T-cell (primary cell): ENCODE data around the gene UBTD1. TPM values are rescaled to one million over a fixed set of nuclear protein-coding genes. Genes with fewer than 3 reads are reported as not detected.

ENCODE experiments used
- ATAC-seq, 4 experiments: fragments of 200-7000 bp in 3 of 4; fragments of 150-1000 bp in 1 of 4; cut with Tn5 transposase; replicated peaks in 1 of 4; 1 replicate in 3 of 4; 2 replicates in 1 of 4; pipeline ENCODE4 v1.10.0; 2021; ENCODE audit warnings: moderate library complexity in 3 of 4, mild to moderate bottlenecking in 2 of 4, moderate number of reproducible peaks in 1 of 4
- CTCF ChIA-PET, 2 donors: fragments of 300-600 bp; sonication (Branson Sonifier 250); formaldehyde crosslinking; loops; one replicate each; lab custom pipeline; 2022; ENCODE audit warnings: antibody characterized with exemption in 2 of 2; lab: Charles Lee
- POLR2A ChIA-PET, 2 donors: fragments of 300-600 bp; sonication (Branson Sonifier 250); formaldehyde crosslinking; loops; one replicate each; lab custom pipeline; 2022; ENCODE audit warnings: antibody characterized with exemption in 2 of 2; lab: Charles Lee
- DNase-seq, 35 experiments: peaks; one replicate each; pipeline versions ENCODE4 v3.0.0 to v3.0.0-alpha.2; 2013 to 2023
- H3K27ac ChIP-seq: one replicate; pipeline ENCODE4 v1.5.1; 2013; ENCODE audit warnings: low read length
- H3K27me3 ChIP-seq, 2 experiments: replicated peaks in 1 of 2; 1 replicate in 1 of 2; 2 replicates in 1 of 2; pipeline versions ENCODE4 v1.6.1 to v1.7.0; 2013; ENCODE audit warnings: low read length in 1 of 2, mixed read lengths in 1 of 2; ENCODE audit not compliant: control insufficient read depth in 2 of 2, insufficient read depth in 2 of 2; ENCODE audit errors: extremely low read depth in 1 of 2
- H3K36me3 ChIP-seq, 2 donors: 1 replicate in 1 of 2; 2 replicates in 1 of 2; pipeline versions ENCODE4 v1.6.1 to v1.7.0; 2013; ENCODE audit warnings: low read length in 1 of 2; ENCODE audit not compliant: control insufficient read depth in 2 of 2, insufficient read depth in 1 of 2; ENCODE audit errors: extremely low read depth in 1 of 2
- H3K4me1 ChIP-seq, 2 experiments: 1 replicate in 1 of 2; 2 replicates in 1 of 2; pipeline versions ENCODE4 v1.6.1 to v1.7.0; 2013; ENCODE audit warnings: low read length in 2 of 2, mixed read lengths in 1 of 2; ENCODE audit not compliant: insufficient read depth in 2 of 2, control insufficient read depth in 1 of 2; ENCODE audit errors: extremely low read depth in 1 of 2
- H3K4me3 ChIP-seq, 2 donors: 1 replicate in 1 of 2; 2 replicates in 1 of 2; pipeline versions ENCODE4 v1.5.1 to v1.7.0; 2013; ENCODE audit warnings: mild to moderate bottlenecking in 2 of 2, low read length in 1 of 2, moderate library complexity in 1 of 2; ENCODE audit not compliant: control insufficient read depth in 1 of 2; ENCODE audit errors: extremely low read depth in 1 of 2
- H3K9me3 ChIP-seq: 2 replicates; pipeline ENCODE4 v1.7.0; 2013
- H3K27ac Mint-ChIP-seq, 2 donors: one replicate each; pipeline ENCODE4 v1.8.0; 2020 to 2021; ENCODE audit warnings: mild to moderate bottlenecking in 2 of 2, mixed read lengths in 2 of 2
- H3K27me3 Mint-ChIP-seq, 2 donors: one replicate each; pipeline ENCODE4 v1.8.0; 2021 to 2022; ENCODE audit warnings: mixed read lengths in 2 of 2
- H3K36me3 Mint-ChIP-seq: one replicate; pipeline ENCODE4 v1.8.0; 2021; ENCODE audit warnings: mixed read lengths
- H3K4me1 Mint-ChIP-seq, 3 donors: one replicate each; pipeline ENCODE4 v1.8.0; 2020 to 2022; ENCODE audit warnings: mixed read lengths in 3 of 3, mild to moderate bottlenecking in 1 of 3
- H3K4me3 Mint-ChIP-seq, 3 donors: one replicate each; pipeline ENCODE4 v1.8.0; 2020 to 2022; ENCODE audit warnings: mild to moderate bottlenecking in 3 of 3, mixed read lengths in 3 of 3, moderate library complexity in 3 of 3
- H3K9me3 Mint-ChIP-seq, 3 donors: one replicate each; pipeline ENCODE4 v1.8.0; 2020 to 2022; ENCODE audit warnings: mixed read lengths in 3 of 3
- WGBS: methylation state at CpG from one replicate; pipeline ENCODE4 v1.1.5; 2013; ENCODE audit warnings: missing lambda C conversion rate; ENCODE audit not compliant: insufficient coverage; 5-methylcytosine and 5-hydroxymethylcytosine counted together
- total RNA-seq, 35 experiments: library from RNA in 6 of 35; stranded (reverse) in 6 of 35; fragments of 120-200 nt in 1 of 35; gene quantifications; one replicate each; pipeline versions ENCODE4 v1.2.1 to v1.2.4 and lab custom pipeline; 2013 to 2026

UBTD1 gene
- total RNA-seq, 5 donors from 2014 or later (not counting 1 experiment from before 2014, with no cell fraction given) = 1.0 to 2.4 (median 1.9) TPM

DNA sequence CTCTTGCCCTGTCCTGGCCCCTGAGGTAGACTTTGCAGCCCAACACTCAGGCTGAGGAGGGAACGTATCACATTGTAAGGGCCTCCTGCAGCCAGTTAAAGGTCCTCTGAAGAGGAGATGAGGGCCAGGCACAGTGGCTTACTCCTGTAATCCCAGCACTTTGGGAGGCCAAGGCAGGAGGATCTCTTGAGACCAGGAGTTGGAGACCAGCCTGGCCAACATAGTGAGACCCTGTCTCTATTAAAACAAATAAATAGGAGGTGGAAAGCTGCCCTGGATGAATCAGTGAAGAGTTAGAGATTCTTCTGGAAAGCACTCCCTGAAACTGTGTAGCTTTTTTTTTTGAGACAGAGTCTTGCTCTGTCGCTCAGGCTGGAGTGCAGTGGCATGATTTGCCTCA lies 88.5 kb downstream of the UBTD1 start:
- H3K27me3 Mint-ChIP-seq = no peaks in the 10 kb centered on the region
- 80% methylated on average over 1 of the region's 2 CpGs for WGBS
- H3K36me3 Mint-ChIP-seq = no peaks in the 10 kb centered on the region
- H3K36me3 ChIP-seq = no peaks in the 10 kb centered on the region
- ATAC-seq = no peak
- POLR2A ChIA-PET = no interaction called here
- H3K4me3 ChIP-seq = no peak overlapping the region
- DNase-seq = no peak
- H3K27me3 ChIP-seq = peaks cover 0 to 8% of the 10 kb centered on the region in 2 experiments
- H3K9me3 ChIP-seq = no peaks in the 10 kb centered on the region
- no peak overlapping the region for H3K27ac ChIP-seq
- peaks cover 0 to 5% (median 0%) of the 10 kb centered on the region in 3 donors for H3K4me1 Mint-ChIP-seq
- H3K4me1 ChIP-seq = peaks cover 0 to 12% of the 10 kb centered on the region in 2 experiments
- H3K9me3 Mint-ChIP-seq = no peaks in the 10 kb centered on the region
- no peak overlapping the region for H3K27ac Mint-ChIP-seq
- CTCF ChIA-PET = no interaction called here
- H3K4me3 Mint-ChIP-seq = no peak overlapping the region

DNA sequence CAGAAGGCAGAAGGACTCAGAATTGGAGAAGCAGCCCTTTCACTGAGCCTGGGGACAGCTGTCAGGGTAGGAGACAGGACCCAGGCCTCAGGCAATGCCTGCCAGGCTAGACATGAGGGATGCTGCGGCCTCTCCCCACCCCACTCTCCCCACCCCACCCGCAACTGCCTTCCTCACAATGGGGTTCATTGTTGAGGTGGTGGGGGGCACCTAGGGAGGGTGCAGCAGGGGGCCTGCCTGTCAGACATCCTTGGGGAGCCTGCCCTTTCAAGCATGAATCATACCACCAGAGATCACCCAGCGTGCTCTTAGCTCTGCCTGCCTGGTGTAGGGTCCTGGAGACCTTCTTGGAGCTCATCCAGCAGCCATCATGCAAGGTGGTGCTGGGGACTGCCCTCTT lies 90.8 kb downstream of the UBTD1 start, which contains the start of gene C10orf62:
TSS of gene C10orf62 (plus strand) at position 243 of the 400 bp plus-strand sequence. CDS start 177 bp downstream, outside the sequence.
- H3K27ac ChIP-seq = no peak within 1 kb of the TSS
- ATAC-seq (no peak), DNase-seq (no peak)
- H3K9me3 ChIP-seq = no peaks in the 10 kb centered on the region
- ChIA-PET POLR2A (no interaction called here), CTCF (no interaction called here)
- Mint-ChIP-seq H3K27me3 (no peaks in the 10 kb centered on the region), H3K4me1 (peaks cover 0 to 5% (median 0%) of the 10 kb centered on the region in 3 donors), H3K27ac (no peak within 1 kb of the TSS), H3K9me3 (no peaks in the 10 kb centered on the region), H3K4me3 (no peak within 1 kb of the TSS), H3K36me3 (no peaks in the 10 kb centered on the region)
- WGBS = no CpG with 5 or more reads among the region's 3 CpGs
- H3K4me3 ChIP-seq = no peak within 1 kb of the TSS
- peaks cover 0 to 12% of the 10 kb centered on the region in 2 experiments for H3K4me1 ChIP-seq
- peaks cover 0 to 3% of the 10 kb centered on the region in 2 experiments for H3K27me3 ChIP-seq
- no peaks in the 10 kb centered on the region for H3K36me3 ChIP-seq

DNA sequence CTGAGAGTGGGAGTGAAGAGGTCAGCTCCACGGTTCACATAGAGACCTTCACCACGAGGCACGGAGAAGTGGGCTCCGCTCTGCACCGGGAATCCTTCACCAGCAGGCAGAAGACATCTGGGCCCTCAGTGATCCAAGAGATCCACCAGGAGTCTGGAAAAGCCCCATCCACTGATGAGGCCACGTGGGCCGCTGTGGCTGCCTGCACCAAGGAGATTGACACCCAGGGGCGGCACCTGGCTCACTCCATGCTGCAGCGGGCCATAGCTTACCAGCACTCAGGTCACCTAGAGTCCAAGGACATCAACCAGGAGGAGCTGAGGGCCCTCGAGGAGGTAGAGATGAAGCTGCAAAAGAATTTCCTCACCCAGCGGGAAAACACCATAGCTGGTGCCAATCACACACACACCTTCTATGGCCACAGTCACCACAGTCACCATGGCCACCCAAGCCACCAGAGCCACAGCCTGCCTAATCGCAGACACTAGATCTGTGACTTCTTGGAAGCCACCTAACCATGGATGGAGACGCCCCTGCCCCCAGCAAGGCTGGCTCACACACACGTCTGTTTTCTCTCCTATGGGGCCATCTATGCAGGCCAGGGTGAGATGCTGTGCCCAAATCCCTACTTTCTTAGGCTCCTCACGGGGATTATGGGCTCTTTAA lies 91.5 kb downstream of the UBTD1 start:
- H3K9me3 ChIP-seq = no peaks in the 10 kb centered on the region
- peaks cover 0 to 3% of the 10 kb centered on the region in 2 experiments for H3K27me3 ChIP-seq
- CTCF ChIA-PET = no interaction called here
- ATAC-seq (no peak), DNase-seq (peak in 7 of 35 experiments; percentile 5 to 30 (median 16))
- H3K27ac ChIP-seq = no peak overlapping the region
- Mint-ChIP-seq H3K4me1 (peaks cover 0 to 5% (median 0%) of the 10 kb centered on the region in 3 donors), H3K9me3 (no peaks in the 10 kb centered on the region), H3K27me3 (no peaks in the 10 kb centered on the region), H3K36me3 (no peaks in the 10 kb centered on the region), H3K4me3 (no peak overlapping the region), H3K27ac (no peak overlapping the region)
- POLR2A ChIA-PET = no interaction called here
- 76% methylated on average over 10 of the region's 15 CpGs for WGBS
- H3K36me3 ChIP-seq = no peaks in the 10 kb centered on the region
- peaks cover 0 to 12% of the 10 kb centered on the region in 2 experiments for H3K4me1 ChIP-seq
- H3K4me3 ChIP-seq = no peak overlapping the region

DNA sequence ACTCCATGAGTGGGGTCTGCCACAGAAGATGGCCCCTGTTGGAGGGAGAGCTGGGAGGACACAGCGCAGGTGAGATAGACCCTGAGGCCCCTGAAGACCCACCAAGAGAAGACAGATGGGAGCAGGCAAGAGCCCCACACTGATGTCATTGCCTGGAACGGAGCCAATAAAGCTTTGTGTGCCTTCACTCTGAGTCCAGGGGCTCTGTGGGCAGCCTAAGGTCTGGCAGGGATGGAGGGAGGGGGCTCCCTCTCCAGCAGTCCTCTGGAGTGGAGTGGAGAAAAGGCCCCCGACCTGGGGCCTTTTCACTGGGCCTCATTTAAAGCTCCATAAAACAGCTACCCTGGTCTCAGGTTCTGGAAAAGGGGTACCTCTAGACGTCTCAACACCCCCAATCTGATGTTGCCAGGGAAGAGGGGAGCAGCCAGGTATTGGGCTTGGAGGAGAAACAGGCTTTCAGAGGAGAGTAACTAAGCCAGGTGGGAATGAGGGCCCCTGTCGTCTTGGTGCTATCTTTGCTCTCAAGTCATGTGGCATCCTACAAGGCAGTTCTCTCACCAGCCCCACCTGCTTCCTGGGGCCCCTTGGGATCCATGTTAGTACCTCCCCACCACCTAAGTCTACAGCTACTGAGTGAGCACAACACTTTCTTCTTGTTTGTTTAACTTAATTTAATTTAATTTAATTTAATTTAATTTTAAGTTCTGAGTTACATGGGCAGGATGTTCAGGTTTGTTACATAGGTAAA lies 92.2 kb downstream of the UBTD1 start:
- Mint-ChIP-seq H3K4me3 (no peak overlapping the region), H3K36me3 (no peaks in the 10 kb centered on the region), H3K4me1 (peaks cover 0 to 5% (median 0%) of the 10 kb centered on the region in 3 donors), H3K9me3 (no peaks in the 10 kb centered on the region), H3K27me3 (no peaks in the 10 kb centered on the region), H3K27ac (no peak overlapping the region)
- no peaks in the 10 kb centered on the region for H3K9me3 ChIP-seq
- H3K4me3 ChIP-seq = no peak overlapping the region
- 100% methylated on average over 1 of the region's 5 CpGs for WGBS
- H3K27me3 ChIP-seq = peaks cover 0 to 5% of the 10 kb centered on the region in 2 experiments
- ATAC-seq = no peak
- ChIA-PET CTCF (interaction anchor here in 1 of 2 donors (0.7 kb wide), 1 partner anchor 15 kb away, joined by 3 read pairs; no protein-coding TSS in a partner anchor), POLR2A (no interaction called here)
- no peaks in the 10 kb centered on the region for H3K36me3 ChIP-seq
- H3K27ac ChIP-seq = no peak overlapping the region
- H3K4me1 ChIP-seq = peaks cover 0 to 12% of the 10 kb centered on the region in 2 experiments
- no peak for DNase-seq

DNA sequence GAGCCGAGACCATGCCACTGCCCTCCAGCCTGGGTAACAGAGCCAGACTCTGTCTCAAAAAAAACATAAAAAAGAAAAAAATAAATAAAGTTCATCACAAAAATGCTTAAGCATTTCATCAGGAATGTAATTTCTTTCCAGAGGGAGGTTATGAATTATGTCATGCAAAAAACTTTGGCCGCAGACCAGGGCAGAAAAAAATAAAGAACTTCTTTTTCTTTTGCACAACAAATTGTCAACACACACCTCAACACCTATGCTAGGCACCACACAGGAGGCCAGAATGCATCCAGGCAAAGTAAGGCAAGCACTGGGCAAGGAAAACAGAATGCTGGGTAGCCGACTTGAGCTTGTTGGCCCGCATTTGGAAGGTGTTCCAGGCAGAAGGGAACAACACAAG lies 94.7 kb downstream of the UBTD1 start:
- H3K4me3 ChIP-seq = no peak overlapping the region
- Mint-ChIP-seq H3K27ac (no peak overlapping the region), H3K27me3 (no peaks in the 10 kb centered on the region), H3K4me3 (no peak overlapping the region), H3K36me3 (no peaks in the 10 kb centered on the region), H3K9me3 (no peaks in the 10 kb centered on the region), H3K4me1 (peaks cover 0 to 5% (median 0%) of the 10 kb centered on the region in 3 donors)
- DNase-seq = no peak
- ChIA-PET POLR2A (no interaction called here), CTCF (no interaction called here)
- WGBS = 90% methylated on average over 2 of the region's 4 CpGs
- H3K9me3 ChIP-seq = no peaks in the 10 kb centered on the region
- H3K27ac ChIP-seq = no peak overlapping the region
- ATAC-seq = no peak
- no peaks in the 10 kb centered on the region for H3K36me3 ChIP-seq
- peaks cover 0 to 5% of the 10 kb centered on the region in 2 experiments for H3K27me3 ChIP-seq
- H3K4me1 ChIP-seq = peaks cover 0 to 12% of the 10 kb centered on the region in 2 experiments

DNA sequence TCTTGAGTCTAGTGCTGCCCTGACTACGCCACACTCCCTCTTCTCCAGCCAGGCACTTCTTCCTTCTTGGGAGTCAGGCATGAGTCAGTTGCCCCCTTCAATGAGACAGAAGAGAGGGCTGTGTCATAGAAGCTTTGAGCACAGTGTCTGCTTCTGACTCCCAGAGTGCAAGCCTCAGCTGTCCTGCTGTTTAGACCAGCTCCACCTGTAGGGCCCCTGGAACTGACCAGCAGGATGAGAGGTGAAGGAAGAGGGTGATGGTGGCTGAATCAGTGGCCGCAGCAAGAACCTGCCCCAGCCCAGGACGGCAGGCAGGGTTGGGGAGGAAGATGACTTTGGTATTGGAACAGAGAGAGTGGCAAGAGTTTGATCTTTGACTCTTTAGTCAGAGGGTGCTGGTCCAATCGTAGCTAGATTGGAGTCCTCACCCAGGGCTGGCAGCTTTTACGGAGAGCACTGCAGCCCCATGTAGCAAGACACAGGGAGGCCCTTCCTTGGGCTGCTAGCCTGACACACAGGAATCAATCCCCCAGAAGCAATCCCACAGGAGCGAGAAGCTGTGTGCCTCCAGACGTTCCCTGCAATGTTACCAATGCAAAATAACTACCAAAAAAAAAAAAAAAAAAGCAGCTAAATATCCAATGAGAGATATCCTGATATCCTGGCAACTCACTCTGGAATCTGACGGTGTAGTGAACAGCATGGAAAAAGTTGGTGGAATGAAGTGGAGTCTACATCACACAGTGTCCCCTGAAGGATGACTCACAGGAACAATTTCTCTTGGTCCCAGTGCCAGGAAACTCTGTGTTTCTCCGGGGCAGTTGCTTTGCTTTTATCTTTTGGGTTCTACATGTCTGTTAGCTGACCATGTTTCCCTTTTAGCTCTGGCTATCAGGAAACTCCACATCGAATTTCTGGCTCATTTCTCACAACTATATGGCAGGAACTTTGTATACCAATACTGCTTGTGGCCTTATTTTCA lies 97.7 kb downstream of the UBTD1 start:
- Mint-ChIP-seq H3K27me3 (no peaks in the 10 kb centered on the region), H3K36me3 (no peaks in the 10 kb centered on the region), H3K4me1 (no peaks in the 10 kb centered on the region), H3K4me3 (no peak overlapping the region), H3K9me3 (no peaks in the 10 kb centered on the region), H3K27ac (no peak overlapping the region)
- Histone ChIP-seq H3K27ac (no peak overlapping the region), H3K4me1 (no peaks in the 10 kb centered on the region), H3K27me3 (peaks cover 0 to 5% of the 10 kb centered on the region in 2 experiments), H3K36me3 (no peaks in the 10 kb centered on the region), H3K9me3 (no peaks in the 10 kb centered on the region), H3K4me3 (no peak overlapping the region)
- ChIA-PET CTCF (interaction anchor here in 1 of 2 donors (0.7 kb wide), 1 partner anchor 69 kb away, joined by 3 read pairs; no protein-coding TSS in a partner anchor), POLR2A (no interaction called here)
- ATAC-seq = no peak
- WGBS = 80% methylated on average over 6 of the region's 10 CpGs
- DNase-seq = no peak
